SU-DHL-6 (cell line): ENCODE measurements around the gene ORC3.

Experiments used
- CTCF ChIP-seq: fragments of 200-600 bp; sonication (generic); IDR thresholded peaks from one replicate; pipeline ENCODE4 v1.5.1; 2017; ENCODE audit warnings: antibody characterized with exemption, mild to moderate bottlenecking, low read length, moderate library complexity; ENCODE audit not compliant: insufficient read depth, poor library complexity, severe bottlenecking
- EZH2phosphoT487 ChIP-seq: fragments of 200-600 bp; sonication (generic), shearing (Covaris generic); conservative IDR thresholded peaks from 2 replicates; pipeline ENCODE4 v1.6.1; 2018; ENCODE audit warnings: mild to moderate bottlenecking, antibody characterized with exemption, low read length, moderate library complexity, mixed read lengths

- TF ChIP-seq CTCF (no peak), EZH2phosphoT487 (no peak)
Measured at GRCh38 chr6:87628424-87628823, 38.5 kb downstream of the ORC3 start.
